C4-2B (cell line): ENCODE results near the gene CAPG.

Experiments used
- H3K27ac ChIP-seq: fragments of 450-650 bp; 2 replicates; pipeline ENCODE4 v1.5.1; 2017
- ZFX ChIP-seq: fragments of 450-650 bp; IDR thresholded peaks from 2 replicates; pipeline ENCODE4 v1.6.1; 2017
- TF ChIP-seq, protein P1 (sequence below): fragments of 450-650 bp; conservative IDR thresholded peaks from 2 replicates; pipeline ENCODE4 v1.5.1; 2017; ENCODE audit warnings: mild to moderate bottlenecking

The CAPG gene, protein sequence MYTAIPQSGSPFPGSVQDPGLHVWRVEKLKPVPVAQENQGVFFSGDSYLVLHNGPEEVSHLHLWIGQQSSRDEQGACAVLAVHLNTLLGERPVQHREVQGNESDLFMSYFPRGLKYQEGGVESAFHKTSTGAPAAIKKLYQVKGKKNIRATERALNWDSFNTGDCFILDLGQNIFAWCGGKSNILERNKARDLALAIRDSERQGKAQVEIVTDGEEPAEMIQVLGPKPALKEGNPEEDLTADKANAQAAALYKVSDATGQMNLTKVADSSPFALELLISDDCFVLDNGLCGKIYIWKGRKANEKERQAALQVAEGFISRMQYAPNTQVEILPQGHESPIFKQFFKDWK

DNA sequence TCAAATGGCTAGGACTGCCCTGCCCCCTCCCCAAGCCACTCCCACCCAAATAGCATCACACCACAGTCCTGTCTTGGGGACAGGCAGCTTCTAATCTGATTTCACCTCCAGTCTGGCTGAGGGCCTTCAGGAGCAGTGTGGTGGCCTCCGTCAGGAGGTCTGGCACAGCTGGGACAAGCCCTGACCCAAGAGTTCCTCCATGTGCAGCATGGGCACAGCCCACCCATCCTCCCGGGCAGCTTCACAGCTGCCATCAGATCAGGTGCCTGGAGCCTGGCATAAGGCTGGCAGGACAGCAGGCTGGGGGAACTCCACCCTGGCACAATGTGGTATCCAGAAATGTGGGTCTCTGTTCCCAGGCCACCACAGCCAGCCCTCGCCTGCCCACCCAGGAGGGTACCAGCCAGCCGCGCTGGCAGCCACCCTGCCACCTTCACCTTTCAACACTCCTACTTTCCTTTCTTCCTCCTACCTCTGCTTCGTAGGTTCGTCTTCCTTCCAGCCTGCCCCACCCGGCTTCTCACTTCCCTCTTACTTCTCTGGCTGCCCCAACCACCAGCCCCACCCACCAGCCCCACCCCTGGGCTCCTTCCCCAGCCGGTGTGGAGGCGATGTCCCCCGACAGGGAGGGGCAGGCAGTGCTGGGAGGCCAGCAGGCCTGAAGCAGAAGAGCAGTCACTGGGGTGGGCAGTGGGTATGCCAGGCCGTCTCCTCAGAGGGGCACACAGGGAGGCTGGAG is at the start of gene CAPG:
TSS of gene CAPG (minus strand) at position 522 of the 739 bp plus-strand sequence. CDS start 8,221 bp downstream, outside the sequence.
- H3K27ac ChIP-seq: no peak within 1 kb of the TSS
- TF ChIP-seq, protein P1, sequence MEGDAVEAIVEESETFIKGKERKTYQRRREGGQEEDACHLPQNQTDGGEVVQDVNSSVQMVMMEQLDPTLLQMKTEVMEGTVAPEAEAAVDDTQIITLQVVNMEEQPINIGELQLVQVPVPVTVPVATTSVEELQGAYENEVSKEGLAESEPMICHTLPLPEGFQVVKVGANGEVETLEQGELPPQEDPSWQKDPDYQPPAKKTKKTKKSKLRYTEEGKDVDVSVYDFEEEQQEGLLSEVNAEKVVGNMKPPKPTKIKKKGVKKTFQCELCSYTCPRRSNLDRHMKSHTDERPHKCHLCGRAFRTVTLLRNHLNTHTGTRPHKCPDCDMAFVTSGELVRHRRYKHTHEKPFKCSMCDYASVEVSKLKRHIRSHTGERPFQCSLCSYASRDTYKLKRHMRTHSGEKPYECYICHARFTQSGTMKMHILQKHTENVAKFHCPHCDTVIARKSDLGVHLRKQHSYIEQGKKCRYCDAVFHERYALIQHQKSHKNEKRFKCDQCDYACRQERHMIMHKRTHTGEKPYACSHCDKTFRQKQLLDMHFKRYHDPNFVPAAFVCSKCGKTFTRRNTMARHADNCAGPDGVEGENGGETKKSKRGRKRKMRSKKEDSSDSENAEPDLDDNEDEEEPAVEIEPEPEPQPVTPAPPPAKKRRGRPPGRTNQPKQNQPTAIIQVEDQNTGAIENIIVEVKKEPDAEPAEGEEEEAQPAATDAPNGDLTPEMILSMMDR: no peak

DNA sequence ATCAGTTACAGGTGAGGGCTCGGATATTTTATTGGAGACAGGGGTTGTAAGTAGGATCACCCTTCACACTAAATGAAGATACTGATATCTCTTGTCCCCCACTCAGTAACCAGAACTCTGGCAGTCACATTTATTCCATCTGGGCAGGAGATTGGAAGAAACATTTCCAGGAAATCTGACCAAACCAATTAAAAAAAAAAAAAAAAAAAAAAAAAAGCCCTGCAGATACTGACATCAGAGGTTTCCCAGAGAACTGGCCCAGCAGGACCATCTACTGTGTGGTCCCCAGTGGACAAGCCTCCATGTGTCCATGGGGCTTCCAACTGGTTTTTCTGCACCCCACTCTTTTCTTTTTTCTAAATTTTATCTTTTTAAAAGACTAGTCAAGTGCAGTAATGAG is 49.6 kb upstream of the CAPG start:
- no peak overlapping the region for H3K27ac ChIP-seq
- TF ChIP-seq, protein P1: no peak
- TF ChIP-seq ZFX: no peak

DNA sequence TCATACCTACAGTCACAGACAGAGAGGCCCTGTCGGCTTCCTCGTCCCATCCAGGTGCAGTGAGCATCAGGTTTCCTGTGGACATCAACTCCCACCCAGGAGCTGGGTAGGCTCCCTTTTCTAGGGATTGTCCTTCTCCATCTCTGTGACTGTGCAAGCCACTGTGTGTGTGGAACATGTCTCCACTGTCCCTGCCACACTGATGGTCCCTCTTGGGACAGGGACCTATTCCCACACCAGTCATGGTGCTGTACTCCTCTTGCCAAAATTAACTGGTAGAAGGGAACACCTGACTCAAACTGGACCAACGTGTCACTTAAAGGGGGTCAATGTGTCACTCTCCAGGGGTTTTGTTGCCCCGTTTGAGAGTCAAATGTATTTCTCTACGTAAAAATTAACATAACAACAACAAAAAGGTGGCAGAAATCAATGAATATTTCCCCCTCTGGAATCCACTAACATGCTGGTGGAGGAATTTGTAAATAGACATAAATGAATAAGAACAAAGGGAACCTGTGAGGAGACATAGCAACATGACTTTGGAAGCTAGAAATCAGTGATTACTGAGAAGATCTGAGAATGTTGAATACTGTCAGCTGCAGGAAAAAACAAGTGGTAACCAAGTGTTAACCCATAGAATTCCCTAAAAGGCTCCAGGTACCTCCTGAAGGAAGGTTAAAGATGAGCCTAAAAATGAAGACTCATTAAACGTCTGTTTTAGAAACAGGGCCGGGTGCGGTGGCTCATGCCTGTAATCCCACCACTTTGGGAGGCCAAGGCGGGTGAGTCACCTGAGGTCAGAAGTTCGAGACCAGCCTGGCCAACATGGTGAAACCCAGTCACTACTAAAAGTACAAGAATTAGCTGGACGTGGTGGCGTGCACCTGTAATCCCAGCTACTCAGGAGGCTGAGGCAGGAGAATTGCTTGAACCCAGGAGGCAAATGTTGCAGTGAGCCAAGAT is 48.7 kb upstream of the CAPG start:
- no peak overlapping the region for H3K27ac ChIP-seq
- no peak for TF ChIP-seq ZFX
- TF ChIP-seq, protein P1: no peak

DNA sequence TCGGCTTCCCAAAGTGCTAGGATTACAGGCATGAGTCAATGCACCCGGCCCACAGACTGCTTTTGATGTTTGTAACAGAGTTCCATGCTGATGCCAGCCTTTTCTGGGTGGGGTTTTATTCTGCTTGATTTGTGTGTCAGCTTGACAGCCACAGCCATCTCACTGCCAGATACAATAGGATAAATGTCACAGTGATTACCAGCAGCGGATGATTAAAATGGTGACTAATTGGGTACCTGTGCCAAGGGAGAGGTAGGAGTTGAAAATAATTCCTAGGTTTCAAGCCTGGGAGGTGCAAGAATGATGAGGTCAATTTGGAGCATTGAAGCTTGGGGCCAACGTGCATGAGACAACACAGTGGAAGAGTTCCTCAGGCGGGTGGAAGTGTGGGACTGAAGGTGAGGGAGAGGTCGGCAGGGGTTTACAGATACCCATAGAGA is 47.7 kb upstream of the CAPG start:
- TF ChIP-seq, protein P1: no peak
- no peak for TF ChIP-seq ZFX
- H3K27ac ChIP-seq: no peak overlapping the region

DNA sequence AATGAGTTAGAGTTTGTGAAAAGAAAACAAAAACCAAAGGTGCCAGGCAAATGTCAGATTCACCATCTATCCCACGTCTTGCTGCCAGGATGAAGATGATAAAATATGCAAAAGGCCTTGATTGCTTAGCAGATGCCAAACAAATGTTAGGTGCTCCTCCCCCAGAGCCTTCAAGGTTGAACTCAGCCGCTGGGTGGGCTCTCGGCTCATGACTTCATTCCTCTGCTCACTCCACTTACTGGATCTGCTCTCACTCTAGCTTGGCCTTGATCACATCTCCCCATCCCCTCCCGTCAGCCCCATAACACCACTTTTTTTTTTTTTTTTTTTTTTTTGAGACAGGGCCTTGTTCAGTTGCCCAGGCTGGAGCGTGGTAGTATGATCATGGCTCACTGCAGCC is 46.9 kb upstream of the CAPG start:
- TF ChIP-seq, protein P1: no peak
- TF ChIP-seq ZFX: no peak
- no peak overlapping the region for H3K27ac ChIP-seq

DNA sequence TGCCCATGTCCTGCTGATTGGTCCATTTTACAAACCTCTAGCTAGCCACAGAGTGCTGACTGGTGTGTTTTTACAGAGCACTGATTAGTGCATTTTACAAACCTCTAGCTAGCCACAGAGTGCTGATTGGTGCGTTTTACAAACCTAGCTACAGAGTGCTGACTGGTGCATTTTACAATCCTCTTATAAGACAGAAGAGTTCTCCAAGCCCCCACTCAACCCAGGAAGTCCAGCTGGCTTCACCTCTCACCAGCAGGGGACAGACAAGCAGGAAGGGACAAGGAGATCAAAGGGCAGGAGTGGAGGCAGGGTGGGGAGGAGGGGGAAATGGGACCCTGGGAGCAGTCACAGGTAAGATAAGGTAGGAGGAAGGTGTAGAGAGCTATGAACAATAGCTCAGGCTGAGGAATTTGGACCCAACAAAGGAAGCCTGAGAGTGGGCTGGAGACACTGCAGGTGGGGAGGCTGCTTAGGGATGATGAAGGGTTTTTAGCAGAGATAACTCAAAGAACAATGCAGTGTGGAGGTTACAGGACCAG is 45.5 kb upstream of the CAPG start:
- TF ChIP-seq, protein P1: no peak
- no peak for TF ChIP-seq ZFX
- H3K27ac ChIP-seq: no peak overlapping the region
